Measurements from ENCODE around the gene EYS. TPM values are rescaled to one million over a fixed set of nuclear protein-coding genes. Genes with fewer than 3 reads are reported as not detected.

Gene EYS
- total and polyA plus RNA-seq, 2 of the 13 experiments (the other 11 are each of a cell fraction or from before 2014, with no cell fraction given) = 0.04 to 0.07 TPM

DNA sequence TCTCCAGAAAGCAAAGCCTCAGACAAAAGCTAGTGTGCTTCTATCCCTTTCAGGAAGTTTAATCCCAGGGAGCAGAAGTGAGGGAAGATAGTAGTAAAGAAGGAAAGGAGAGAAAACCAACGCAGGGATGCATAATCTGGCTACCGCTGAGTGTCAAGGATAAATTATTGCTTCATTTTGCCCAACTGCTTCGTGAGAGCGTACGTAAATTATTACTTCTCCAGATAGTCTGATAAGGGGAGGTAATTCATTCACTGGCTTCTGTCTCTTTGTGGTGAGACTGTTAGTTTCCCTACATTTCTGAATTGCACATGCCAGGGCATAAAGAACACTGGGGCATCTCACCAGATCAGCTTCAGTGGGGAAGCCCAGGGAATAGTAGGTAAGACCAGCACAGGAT is 1531.7 kb downstream of the EYS start:
- no peak for DNase-seq (ENCODE audit: low spot score)
- intact Hi-C loops (cut with micrococcal nuclease; ENCODE audit: unreplicated experiment) (no loop called here), in situ Hi-C loops (cut with HindIII; ENCODE audit: extremely low pct_ligation_motif_present, low pct_unique_long_range_greater_than_20kb) (no loop called here)
- WGBS (ENCODE audit: low lambda C conversion rate) = 22% methylated on average over 5 of the region's 5 CpGs
- no peaks in the 10 kb centered on the region for H3K9me3 ChIP-seq (ENCODE audit: low read length)
- TF ChIP-seq ELF1 (CRISPR knock-in tag; IDR thresholded peaks at IDR 0.05) (no peak), ATF3 (CRISPR knock-in tag; IDR thresholded peaks at IDR 0.05) (no peak), PTBP1 (IDR thresholded peaks at IDR 0.05; ENCODE audit: low read depth, low read length, poor library complexity, severe bottlenecking) (no peak), HDAC2 (CRISPR knock-in tag; IDR thresholded peaks at IDR 0.05) (no peak), BHLHE40 (IDR thresholded peaks at IDR 0.05; ENCODE audit: low read length) (no peak), TCF7 (IDR thresholded peaks at IDR 0.05; ENCODE audit: low read depth) (no peak), ZNF253 (CRISPR knock-in tag; IDR thresholded peaks at IDR 0.05; ENCODE audit: borderline replicate concordance) (no peak), STAT5B (CRISPR knock-in tag; IDR thresholded peaks at IDR 0.05) (no peak), LCORL (IDR thresholded peaks at IDR 0.05) (no peak), LCORL (CRISPR knock-in tag; IDR thresholded peaks at IDR 0.05) (no peak), MTERF4 (CRISPR knock-in tag; IDR thresholded peaks at IDR 0.05) (no peak), SNAPC5 (CRISPR knock-in tag; IDR thresholded peaks at IDR 0.05; ENCODE audit: borderline replicate concordance) (no peak), MAF1 (CRISPR knock-in tag; IDR thresholded peaks at IDR 0.05; ENCODE audit: borderline replicate concordance) (no peak), CBX2 (IDR thresholded peaks at IDR 0.05; ENCODE audit: low read depth, low read length) (no peak), CBX2 (CRISPR knock-in tag; IDR thresholded peaks at IDR 0.05; ENCODE audit: low read depth) (no peak), IKZF4 (CRISPR knock-in tag; IDR thresholded peaks at IDR 0.05; ENCODE audit: borderline replicate concordance, low read depth, not compliant biosample characterization) (no peak), SMARCC2 (IDR thresholded peaks at IDR 0.05) (no peak), BRD4 (CRISPR knock-in tag; IDR thresholded peaks at IDR 0.05) (no peak), SNAPC2 (CRISPR knock-in tag; IDR thresholded peaks at IDR 0.05) (no peak)
- TF ChIP-seq, protein P1, sequence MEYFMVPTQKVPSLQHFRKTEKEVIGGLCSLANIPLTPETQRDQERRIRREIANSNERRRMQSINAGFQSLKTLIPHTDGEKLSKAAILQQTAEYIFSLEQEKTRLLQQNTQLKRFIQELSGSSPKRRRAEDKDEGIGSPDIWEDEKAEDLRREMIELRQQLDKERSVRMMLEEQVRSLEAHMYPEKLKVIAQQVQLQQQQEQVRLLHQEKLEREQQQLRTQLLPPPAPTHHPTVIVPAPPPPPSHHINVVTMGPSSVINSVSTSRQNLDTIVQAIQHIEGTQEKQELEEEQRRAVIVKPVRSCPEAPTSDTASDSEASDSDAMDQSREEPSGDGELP (IDR thresholded peaks at IDR 0.05; ENCODE audit: borderline replicate concordance, low read depth) = no peak
- TF ChIP-seq, protein P2, sequence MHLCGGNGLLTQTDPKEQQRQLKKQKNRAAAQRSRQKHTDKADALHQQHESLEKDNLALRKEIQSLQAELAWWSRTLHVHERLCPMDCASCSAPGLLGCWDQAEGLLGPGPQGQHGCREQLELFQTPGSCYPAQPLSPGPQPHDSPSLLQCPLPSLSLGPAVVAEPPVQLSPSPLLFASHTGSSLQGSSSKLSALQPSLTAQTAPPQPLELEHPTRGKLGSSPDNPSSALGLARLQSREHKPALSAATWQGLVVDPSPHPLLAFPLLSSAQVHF (CRISPR knock-in tag; IDR thresholded peaks at IDR 0.05) = no peak
- TF ChIP-seq, protein P3, sequence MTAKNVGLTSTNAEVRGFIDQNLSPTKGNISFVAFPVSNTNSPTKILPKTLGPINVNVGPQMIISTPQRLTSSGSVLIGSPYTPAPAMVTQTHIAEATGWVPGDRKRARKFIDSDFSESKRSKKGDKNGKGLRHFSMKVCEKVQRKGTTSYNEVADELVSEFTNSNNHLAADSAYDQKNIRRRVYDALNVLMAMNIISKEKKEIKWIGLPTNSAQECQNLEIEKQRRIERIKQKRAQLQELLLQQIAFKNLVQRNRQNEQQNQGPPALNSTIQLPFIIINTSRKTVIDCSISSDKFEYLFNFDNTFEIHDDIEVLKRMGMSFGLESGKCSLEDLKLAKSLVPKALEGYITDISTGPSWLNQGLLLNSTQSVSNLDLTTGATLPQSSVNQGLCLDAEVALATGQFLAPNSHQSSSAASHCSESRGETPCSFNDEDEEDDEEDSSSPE (CRISPR knock-in tag; IDR thresholded peaks at IDR 0.05) = no peak
- H3K79me2 ChIP-seq (ENCODE audit: insufficient read depth, low read length) = no peaks in the 10 kb centered on the region
- no peaks in the 10 kb centered on the region for H4K20me1 ChIP-seq (ENCODE audit: insufficient read depth, low read length)
- no peak overlapping the region for H3K9ac ChIP-seq (ENCODE audit: insufficient read depth, low read depth, low read length)
- no peak for ATAC-seq
- no peaks in the 10 kb centered on the region for H3K36me3 ChIP-seq (replicated peaks in 1 of 2; ENCODE audit: control insufficient read depth in 1 of 2, insufficient read depth in 2 of 2, low read length in 2 of 2)
- H3K27me3 ChIP-seq (ENCODE audit: control insufficient read depth in 1 of 2, insufficient read depth in 2 of 2, low read length in 2 of 2) = no peaks in the 10 kb centered on the region
- no peaks in the 10 kb centered on the region for H3K4me1 ChIP-seq (ENCODE audit: insufficient read depth, low read length)
- POLR2A ChIA-PET = no interaction called here
- H3K4me2 ChIP-seq (ENCODE audit: low read depth, low read length) = no peak overlapping the region
- no peak overlapping the region for H3K27ac ChIP-seq (ENCODE audit: extremely low read length, insufficient read depth, low read length)
- CTCF ChIA-PET (ENCODE audit: low intra/inter-chr PET ratio, low total read pairs) = no interaction called here
- H3K4me3 ChIP-seq (replicated peaks in 1 of 3; ENCODE audit: insufficient read depth in 1 of 3, low read depth in 2 of 3, low read length in 3 of 3) = no peak overlapping the region
- FAIRE-seq = no peak
- H2AFZ ChIP-seq (ENCODE audit: low read length) = no peak overlapping the region
- BruUV-seq (replicated peaks) = no TSS peak

All from HepG2 (cell line).